Heart right ventricle (tissue), 16 donors: ENCODE results near the gene MRFAP1L1. TPM values are rescaled to one million over a fixed set of nuclear protein-coding genes. Genes with fewer than 3 reads are reported as not detected.
A peak's percentile ranks its signal among the peaks of the same experiment; 100 is the strongest.

Experiments used
- ATAC-seq, 8 donors: fragments of 200-7000 bp; cut with Tn5 transposase; one replicate each; pipeline ENCODE4 v1.9.1; 2020; ENCODE audit warnings: mild to moderate bottlenecking in 8 of 8, moderate library complexity in 8 of 8, moderate number of reproducible peaks in 1 of 8
- DNase-seq, 2 donors: peaks; one replicate each; pipeline ENCODE4 v3.0.0-alpha.2; 2020
- H3K27ac ChIP-seq, 10 donors: fragments of 200-600 bp; sonication (generic) in 2 of 10; one replicate each; pipeline versions ENCODE4 v1.5.0 to v1.8.0; 2020 to 2022; ENCODE audit warnings: mild to moderate bottlenecking in 3 of 10
- H3K27me3 ChIP-seq, 7 donors: fragments of 200-600 bp; one replicate each; pipeline ENCODE4 v1.8.0; 2021 to 2022; ENCODE audit warnings: mild to moderate bottlenecking in 2 of 7
- H3K36me3 ChIP-seq, 9 donors: fragments of 200-600 bp; sonication (generic) in 1 of 9; one replicate each; pipeline versions ENCODE4 v1.5.0 to v1.8.0; 2020 to 2022; ENCODE audit warnings: mild to moderate bottlenecking in 2 of 9
- H3K4me1 ChIP-seq, 9 donors: fragments of 200-600 bp; sonication (generic) in 1 of 9; one replicate each; pipeline versions ENCODE4 v1.5.0 to v1.8.0; 2020 to 2022; ENCODE audit warnings: mild to moderate bottlenecking in 4 of 9
- H3K4me3 ChIP-seq, 10 donors: fragments of 200-600 bp; sonication (generic) in 2 of 10; one replicate each; pipeline versions ENCODE4 v1.5.0 to v1.8.0; 2020 to 2022; ENCODE audit warnings: mild to moderate bottlenecking in 7 of 10, moderate library complexity in 2 of 10
- H3K9me3 ChIP-seq, 11 donors: fragments of 200-600 bp in 10 of 11; sonication (generic) in 2 of 11; one replicate each; pipeline versions ENCODE4 v1.5.0 to v1.8.0; 2013 to 2022; ENCODE audit warnings: mild to moderate bottlenecking in 2 of 11, control low read depth in 1 of 11, moderate library complexity in 1 of 11
- WGBS, 2 donors: extraction: QIAGEN DNeasy Blood & Tissue Kit; methylation state at CpG; one replicate each; pipeline ENCODE4 v1.1.7; 2013; ENCODE audit warnings: inconsistent platforms in 1 of 2; 5-methylcytosine and 5-hydroxymethylcytosine counted together
- intact Hi-C, 10 donors: fragments of 100-400 bp; cut with DNase I; formaldehyde crosslinking; loops; one replicate each; pipeline versions ENCODE4 v1.11.1 to v1.14.2; 2022
- polyA plus RNA-seq, 2 donors: library from polyadenylated mRNA; stranded (reverse); fragments of 200-250 nt; gene quantifications; one replicate each; pipeline ENCODE4 v1.2.3, GENCODE V29; 2013
- total RNA-seq, 10 donors: library from RNA; stranded (reverse); fragmentation: NEBNext Ultra II Directional in 3 of 10; extraction: Animal tissue kit (Norgen Biotek cat#: 25700) in 3 of 10; gene quantifications; one replicate each; pipeline versions ENCODE4 v1.2.1 to v1.2.4, GENCODE V29; 2021 to 2023
- TF ChIP-seq, protein P1 (sequence below), 9 donors: fragments of 200-600 bp; sonication (generic) in 2 of 9; IDR thresholded peaks; one replicate each; pipeline versions ENCODE4 v1.5.0 to v1.8.0; 2021 to 2022; ENCODE audit warnings: antibody characterized with exemption in 9 of 9, mild to moderate bottlenecking in 5 of 9, moderate library complexity in 1 of 9
- donor health status: Arrhythmogenic right ventricular cardiomyopathy.
- donor health status: ischemic (EF 13 %, LVEDD 7.1; RV severe dilation, severe dysfunction).
- donor health status: healthy with polysubstance abuse.
- donor health status: DM: no; HTN: yes; CAD: no.
- donor health status: DM: no; HTN: no; CAD: no.
- donor health status: ischemic (EF 25% LVEDD 6.9; RV normal size, moderate dysfunction).
- donor health status: ischemic (EF 25% LVEDD 5.7; RV mildly dilated, moderate dysfunction).
- donor health status: healthy.
- donor health status: DM: yes; HTN: yes; CAD: no.
- donor health status: Ischemic cardiomyopathy.
- donor health status: ischemic (EF 35%, LVEDD 5.7; RV mildly dilated, moderate dysfunction).
- donor health status: nonischemic (EF 11% LVEDD 7.7; RV severe dilation, severe dysfunction).
- donor health status: DM: yes; HTN: yes; CAD: no.
- donor health status: PGD.
- donor health status: ischemic (EF 29% LVEDD 5.4; RV normal size, mild dysfunction).
- donor health status: nonischemic (EF 23%, LVEDD 6.1; RV moderate dilation, normal function).

MRFAP1L1 gene
- total and polyA plus RNA-seq, 12 donors: 37.5 to 73.7 (median 42.8) TPM

GRCh38 chr4:6697131-6697530 lies 12.5 kb downstream of the MRFAP1L1 start:
- no peak for DNase-seq
- no peak for ATAC-seq
- no peaks in the 10 kb centered on the region for H3K9me3 ChIP-seq
- H3K27me3 ChIP-seq: no peaks in the 10 kb centered on the region
- intact Hi-C loops: no loop called here
- WGBS, 2 donors: 93 to 95% methylated on average over 6 of the region's 6 CpGs
- H3K27ac ChIP-seq: peak overlapping the region in 9 of 10 donors; percentile 42 to 90 (median 68)
- H3K4me3 ChIP-seq: no peak overlapping the region
- TF ChIP-seq, protein P1, sequence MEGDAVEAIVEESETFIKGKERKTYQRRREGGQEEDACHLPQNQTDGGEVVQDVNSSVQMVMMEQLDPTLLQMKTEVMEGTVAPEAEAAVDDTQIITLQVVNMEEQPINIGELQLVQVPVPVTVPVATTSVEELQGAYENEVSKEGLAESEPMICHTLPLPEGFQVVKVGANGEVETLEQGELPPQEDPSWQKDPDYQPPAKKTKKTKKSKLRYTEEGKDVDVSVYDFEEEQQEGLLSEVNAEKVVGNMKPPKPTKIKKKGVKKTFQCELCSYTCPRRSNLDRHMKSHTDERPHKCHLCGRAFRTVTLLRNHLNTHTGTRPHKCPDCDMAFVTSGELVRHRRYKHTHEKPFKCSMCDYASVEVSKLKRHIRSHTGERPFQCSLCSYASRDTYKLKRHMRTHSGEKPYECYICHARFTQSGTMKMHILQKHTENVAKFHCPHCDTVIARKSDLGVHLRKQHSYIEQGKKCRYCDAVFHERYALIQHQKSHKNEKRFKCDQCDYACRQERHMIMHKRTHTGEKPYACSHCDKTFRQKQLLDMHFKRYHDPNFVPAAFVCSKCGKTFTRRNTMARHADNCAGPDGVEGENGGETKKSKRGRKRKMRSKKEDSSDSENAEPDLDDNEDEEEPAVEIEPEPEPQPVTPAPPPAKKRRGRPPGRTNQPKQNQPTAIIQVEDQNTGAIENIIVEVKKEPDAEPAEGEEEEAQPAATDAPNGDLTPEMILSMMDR (IDR thresholded peaks at IDR 0.05): no peak
- H3K36me3 ChIP-seq: peaks cover 0 to 25% (median 0%) of the 10 kb centered on the region in 9 donors
- peaks cover 9 to 46% (median 21%) of the 10 kb centered on the region in 9 donors for H3K4me1 ChIP-seq

DNA sequence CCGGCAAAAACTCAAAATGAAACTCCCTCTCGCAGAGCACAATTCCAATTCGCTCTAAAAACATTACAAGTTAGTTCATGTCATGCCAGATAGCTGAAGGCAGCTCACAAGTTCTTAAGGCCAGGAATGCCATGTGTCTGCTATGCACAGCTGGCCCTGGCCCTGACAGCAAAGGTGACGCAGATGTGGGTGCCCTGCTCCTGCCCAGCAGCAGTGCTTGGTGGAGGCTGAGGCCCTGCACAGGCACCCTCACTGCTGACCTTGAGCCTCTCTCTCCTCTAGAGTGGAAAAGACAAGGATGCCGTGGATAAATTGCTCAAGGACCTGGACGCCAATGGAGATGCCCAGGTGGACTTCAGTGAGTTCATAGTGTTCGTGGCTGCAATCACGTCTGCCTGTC lies 13.1 kb downstream of the MRFAP1L1 start:
- H3K9me3 ChIP-seq: no peaks in the 10 kb centered on the region
- no peak for DNase-seq
- peaks cover 9 to 46% (median 21%) of the 10 kb centered on the region in 9 donors for H3K4me1 ChIP-seq
- peak overlapping the region in 9 of 10 donors; percentile 42 to 90 (median 68) for H3K27ac ChIP-seq
- peak in 7 of 8 donors; percentile 59 to 91 (median 81) for ATAC-seq
- peaks cover 0 to 24% (median 0%) of the 10 kb centered on the region in 9 donors for H3K36me3 ChIP-seq
- intact Hi-C loops: no loop called here
- TF ChIP-seq, protein P1 (IDR thresholded peaks at IDR 0.05): no peak
- 48 to 62% methylated on average over 8 of the region's 8 CpGs for WGBS, 2 donors
- no peaks in the 10 kb centered on the region for H3K27me3 ChIP-seq
- no peak overlapping the region for H3K4me3 ChIP-seq

DNA sequence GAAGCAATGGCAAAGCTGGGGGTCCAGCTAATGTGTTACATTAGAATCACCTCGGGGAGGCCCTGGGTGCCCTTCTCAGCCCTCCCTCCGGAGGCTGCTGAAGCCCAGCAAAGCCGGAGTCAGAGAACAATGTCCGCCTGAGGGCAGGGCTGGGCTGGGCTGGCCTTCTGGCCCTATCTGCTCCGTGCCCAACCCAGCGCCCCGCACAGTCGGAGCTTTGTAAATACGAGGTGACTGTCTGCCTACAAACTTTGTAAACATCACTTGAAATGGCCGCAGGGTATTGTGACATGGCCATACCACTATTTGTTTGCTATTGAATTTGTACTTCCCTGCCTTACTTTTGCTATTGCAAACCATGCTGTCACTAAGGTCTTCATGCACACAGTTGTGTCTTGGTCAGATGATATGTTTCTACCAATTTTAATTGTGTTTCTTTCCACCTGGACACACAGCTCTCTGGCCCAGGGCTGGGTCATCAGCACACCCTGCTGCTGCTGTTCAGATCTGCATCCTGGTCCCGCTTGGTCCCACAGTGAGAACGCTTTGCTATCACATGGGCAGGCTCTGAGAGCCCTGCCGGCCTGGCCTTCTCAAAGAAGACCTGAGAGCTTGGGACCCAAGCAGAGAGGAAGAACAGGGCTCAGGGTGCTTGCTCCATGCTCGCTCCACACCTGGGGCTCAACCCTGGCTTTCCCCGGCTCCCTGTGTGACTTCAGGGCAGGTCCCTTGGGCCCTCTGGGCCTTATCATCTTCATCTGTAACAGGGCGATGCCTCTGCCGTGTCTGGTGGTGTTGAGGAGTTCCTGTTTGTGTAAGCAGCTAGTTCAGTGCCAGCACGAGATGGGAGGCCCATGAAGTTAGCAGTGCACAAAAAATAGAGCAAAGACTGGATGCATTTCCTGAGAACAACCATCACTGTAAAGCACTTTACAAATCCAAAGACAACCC lies 13.7 kb downstream of the MRFAP1L1 start:
- no peaks in the 10 kb centered on the region for H3K9me3 ChIP-seq
- peak overlapping the region in 9 of 10 donors; percentile 19 to 90 (median 68) for H3K27ac ChIP-seq
- H3K4me3 ChIP-seq: no peak overlapping the region
- intact Hi-C loops: no loop called here
- 73 to 76% methylated on average over 18 of the region's 18 CpGs for WGBS, 2 donors
- TF ChIP-seq, protein P1 (IDR thresholded peaks at IDR 0.05): no peak
- DNase-seq (no peak), ATAC-seq (peak in 7 of 8 donors; percentile 15 to 49 (median 37))
- H3K27me3 ChIP-seq: no peaks in the 10 kb centered on the region
- peaks cover 0 to 20% (median 0%) of the 10 kb centered on the region in 9 donors for H3K36me3 ChIP-seq
- peaks cover 9 to 50% (median 21%) of the 10 kb centered on the region in 9 donors for H3K4me1 ChIP-seq

GRCh38 chr4:6694177-6694901 lies 15.3 kb downstream of the MRFAP1L1 start:
- intact Hi-C loops: no loop called here
- WGBS, 2 donors: 69 to 71% methylated on average over 16 of the region's 16 CpGs
- H3K27ac ChIP-seq: peak overlapping the region in 4 of 10 donors; percentile 44 to 90 (median 52)
- peaks cover 9 to 62% (median 21%) of the 10 kb centered on the region in 9 donors for H3K4me1 ChIP-seq
- peaks cover 0 to 5% (median 0%) of the 10 kb centered on the region in 9 donors for H3K36me3 ChIP-seq
- ATAC-seq: peak in 1 of 8 donors; percentile 3
- TF ChIP-seq, protein P1 (IDR thresholded peaks at IDR 0.05): no peak
- no peaks in the 10 kb centered on the region for H3K9me3 ChIP-seq
- H3K4me3 ChIP-seq: peak overlapping the region in 1 of 10 donors; percentile 30
- no peaks in the 10 kb centered on the region for H3K27me3 ChIP-seq
- no peak for DNase-seq
